Measurements from ENCODE around the gene ZNF597.
A peak's percentile ranks its signal among the peaks of the same experiment; 100 is the strongest.

ZNF597 gene, protein sequence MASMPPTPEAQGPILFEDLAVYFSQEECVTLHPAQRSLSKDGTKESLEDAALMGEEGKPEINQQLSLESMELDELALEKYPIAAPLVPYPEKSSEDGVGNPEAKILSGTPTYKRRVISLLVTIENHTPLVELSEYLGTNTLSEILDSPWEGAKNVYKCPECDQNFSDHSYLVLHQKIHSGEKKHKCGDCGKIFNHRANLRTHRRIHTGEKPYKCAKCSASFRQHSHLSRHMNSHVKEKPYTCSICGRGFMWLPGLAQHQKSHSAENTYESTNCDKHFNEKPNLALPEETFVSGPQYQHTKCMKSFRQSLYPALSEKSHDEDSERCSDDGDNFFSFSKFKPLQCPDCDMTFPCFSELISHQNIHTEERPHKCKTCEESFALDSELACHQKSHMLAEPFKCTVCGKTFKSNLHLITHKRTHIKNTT

DNA sequence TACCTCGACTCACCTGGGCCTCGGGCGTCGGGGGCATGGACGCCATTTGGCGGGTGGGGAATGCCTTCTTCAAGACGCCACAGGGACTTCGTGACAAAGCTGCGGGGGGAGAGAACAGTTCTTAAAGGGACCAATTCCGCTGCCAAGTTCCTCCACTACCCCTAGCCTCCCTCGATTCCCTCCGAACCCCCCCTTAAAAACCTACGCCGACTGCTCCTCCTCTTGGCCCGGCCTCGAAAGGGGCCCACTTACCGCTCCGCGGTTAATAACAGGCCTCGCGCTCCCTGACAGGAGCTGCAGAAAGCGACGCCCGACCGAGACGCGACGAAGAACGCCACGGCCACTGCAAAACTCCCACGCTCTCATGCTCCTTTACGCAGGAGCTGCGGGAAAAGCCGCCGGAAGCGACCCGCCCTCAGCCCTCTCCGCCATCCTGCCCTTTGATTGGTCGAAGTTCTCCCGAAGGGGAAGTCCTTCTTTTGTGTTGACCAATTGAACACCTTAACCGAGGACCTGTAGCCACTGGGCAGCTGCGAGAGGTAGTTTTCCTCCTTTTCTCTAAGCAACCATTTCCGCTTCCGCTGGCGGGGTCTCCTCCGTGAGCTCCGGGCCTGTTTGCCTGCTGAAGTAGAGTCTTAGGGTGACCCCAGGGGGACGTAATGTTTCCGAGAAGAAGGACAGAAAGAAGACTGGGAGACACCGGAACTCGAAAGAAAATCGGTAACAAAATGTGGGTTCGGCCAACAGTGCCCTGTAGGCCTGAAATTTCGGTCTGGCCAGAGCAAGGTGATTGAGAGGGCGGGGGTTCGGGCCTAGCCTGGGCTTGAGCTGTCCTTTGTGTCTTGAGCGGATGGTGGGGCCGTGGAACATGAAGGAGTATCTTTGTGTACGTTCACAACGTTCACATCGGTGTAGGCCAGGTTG is at the start of gene ZNF597, which contains the start of gene NAA60:
TSS of gene ZNF597 (minus strand) at position 397 of the 924 bp plus-strand sequence. CDS start at position 46, 351 bp downstream.
TSS of gene NAA60 (plus strand) at position 573 of the 924 bp plus-strand sequence. CDS start 32,548 bp downstream, outside the sequence.
- CTCF ChIA-PET, result interaction anchor here (0.9 to 2.0 kb wide), 4 partner anchors 12 to 314 kb away, joined by 4 to 6 read pairs (median 5); partner anchors contain the start of genes ZNF174 and ZSCAN32
- POLR2A ChIA-PET, result interaction anchor here (0.5 to 2.0 kb wide), 9 partner anchors 10 to 560 kb away, joined by 3 to 13 read pairs (median 5); partner anchors contain the start of genes FLYWCH2, ZNF174, ZNF263 and ZSCAN32
- DNase-seq (ENCODE audit: extremely low spot score), result peak; percentile 89
- TF ChIP-seq, protein P1, sequence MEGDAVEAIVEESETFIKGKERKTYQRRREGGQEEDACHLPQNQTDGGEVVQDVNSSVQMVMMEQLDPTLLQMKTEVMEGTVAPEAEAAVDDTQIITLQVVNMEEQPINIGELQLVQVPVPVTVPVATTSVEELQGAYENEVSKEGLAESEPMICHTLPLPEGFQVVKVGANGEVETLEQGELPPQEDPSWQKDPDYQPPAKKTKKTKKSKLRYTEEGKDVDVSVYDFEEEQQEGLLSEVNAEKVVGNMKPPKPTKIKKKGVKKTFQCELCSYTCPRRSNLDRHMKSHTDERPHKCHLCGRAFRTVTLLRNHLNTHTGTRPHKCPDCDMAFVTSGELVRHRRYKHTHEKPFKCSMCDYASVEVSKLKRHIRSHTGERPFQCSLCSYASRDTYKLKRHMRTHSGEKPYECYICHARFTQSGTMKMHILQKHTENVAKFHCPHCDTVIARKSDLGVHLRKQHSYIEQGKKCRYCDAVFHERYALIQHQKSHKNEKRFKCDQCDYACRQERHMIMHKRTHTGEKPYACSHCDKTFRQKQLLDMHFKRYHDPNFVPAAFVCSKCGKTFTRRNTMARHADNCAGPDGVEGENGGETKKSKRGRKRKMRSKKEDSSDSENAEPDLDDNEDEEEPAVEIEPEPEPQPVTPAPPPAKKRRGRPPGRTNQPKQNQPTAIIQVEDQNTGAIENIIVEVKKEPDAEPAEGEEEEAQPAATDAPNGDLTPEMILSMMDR (IDR thresholded peaks at IDR 0.05; ENCODE audit: control extremely low read depth, extremely low read depth, low read depth, missing control alignments), result no peak

DNA sequence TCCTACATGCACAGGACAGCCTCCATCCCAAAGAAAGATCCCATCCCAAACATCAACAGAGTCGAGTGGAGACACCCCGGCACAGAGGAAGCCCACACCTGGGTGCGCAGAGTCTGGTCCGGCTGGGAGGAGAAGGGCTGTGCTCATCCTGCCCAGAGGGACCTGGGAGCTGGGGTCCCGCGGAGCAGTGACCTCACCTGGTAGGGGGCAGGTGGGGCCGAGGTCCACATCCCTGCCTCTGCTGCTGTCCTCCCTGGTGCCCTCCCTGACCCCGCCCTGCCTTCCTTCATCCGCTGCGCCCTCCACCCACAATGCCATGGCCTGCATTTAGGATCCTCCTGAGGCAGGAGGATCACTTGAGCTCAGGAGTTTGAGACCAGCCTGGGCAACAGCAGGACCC is 49.1 kb upstream of the ZNF597 start:
- TF ChIP-seq, protein P1 (IDR thresholded peaks at IDR 0.05; ENCODE audit: control extremely low read depth, extremely low read depth, low read depth, missing control alignments), result no peak
- DNase-seq (ENCODE audit: extremely low spot score), result no peak
- ChIA-PET CTCF (no interaction called here), POLR2A (no interaction called here)

DNA sequence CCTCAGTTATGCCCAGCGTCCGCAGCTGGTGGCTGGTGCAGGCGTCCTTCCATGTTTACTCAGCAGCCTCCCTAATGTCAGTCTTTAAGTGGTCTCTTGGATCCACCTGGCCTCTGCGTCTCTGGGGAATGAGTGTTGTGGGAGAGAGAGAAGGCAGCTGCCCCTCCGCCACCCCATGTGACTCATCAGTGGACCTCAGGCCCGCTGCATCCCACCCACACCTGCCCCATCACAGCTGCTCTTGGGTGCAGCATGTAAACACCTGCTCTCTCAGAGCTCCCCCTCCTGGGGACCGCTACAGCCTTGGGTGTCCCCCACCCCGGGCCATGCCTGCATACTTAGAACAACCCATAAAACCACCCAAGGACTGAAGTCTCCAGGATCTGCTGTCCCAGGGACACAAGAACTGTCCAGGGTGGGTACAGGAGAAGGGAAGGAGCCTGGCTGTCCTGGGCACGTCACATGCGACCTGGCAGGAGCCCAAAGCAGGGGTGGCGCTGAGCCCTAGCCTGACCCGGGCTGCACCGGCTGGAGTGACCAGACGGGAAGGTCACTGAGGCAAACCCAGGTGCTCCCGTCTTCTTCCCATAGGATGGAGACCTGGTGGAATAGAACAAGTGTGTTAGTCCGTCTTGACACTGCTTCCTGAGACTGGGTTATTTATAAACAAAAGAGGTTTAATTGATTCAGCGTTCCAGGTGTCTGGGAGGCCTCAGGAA is 47.8 kb upstream of the ZNF597 start:
- ChIA-PET CTCF (interaction anchor here (0.9 kb wide), 1 partner anchor 342 kb away, joined by 3 read pairs; no protein-coding TSS in a partner anchor), POLR2A (no interaction called here)
- DNase-seq (ENCODE audit: extremely low spot score), result no peak
- TF ChIP-seq, protein P1 (IDR thresholded peaks at IDR 0.05; ENCODE audit: control extremely low read depth, extremely low read depth, low read depth, missing control alignments), result peak; percentile 47

DNA sequence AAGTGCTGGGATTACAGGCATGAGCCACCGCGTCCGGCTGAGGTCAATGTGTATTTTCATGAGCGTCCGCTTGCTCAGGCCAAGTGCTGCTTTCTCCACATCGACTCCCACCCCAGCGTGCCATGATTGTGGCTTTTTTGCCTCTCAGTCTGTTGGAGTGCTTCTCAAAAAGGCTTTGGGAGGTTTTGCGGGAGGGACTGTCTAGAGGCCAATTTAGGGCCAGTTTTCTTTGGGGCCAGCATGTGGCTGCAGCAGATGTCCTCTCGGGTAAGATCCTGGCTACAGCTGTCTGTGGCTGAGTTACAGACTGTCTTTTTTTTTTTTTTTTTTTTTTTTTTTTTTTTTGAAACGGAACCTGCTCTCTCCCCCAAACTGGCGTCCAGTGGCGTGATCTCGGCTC is 45.5 kb upstream of the ZNF597 start:
- no peak for DNase-seq (ENCODE audit: extremely low spot score)
- ChIA-PET POLR2A (no interaction called here), CTCF (no interaction called here)
- TF ChIP-seq, protein P1 (IDR thresholded peaks at IDR 0.05; ENCODE audit: control extremely low read depth, extremely low read depth, low read depth, missing control alignments), result no peak

DNA sequence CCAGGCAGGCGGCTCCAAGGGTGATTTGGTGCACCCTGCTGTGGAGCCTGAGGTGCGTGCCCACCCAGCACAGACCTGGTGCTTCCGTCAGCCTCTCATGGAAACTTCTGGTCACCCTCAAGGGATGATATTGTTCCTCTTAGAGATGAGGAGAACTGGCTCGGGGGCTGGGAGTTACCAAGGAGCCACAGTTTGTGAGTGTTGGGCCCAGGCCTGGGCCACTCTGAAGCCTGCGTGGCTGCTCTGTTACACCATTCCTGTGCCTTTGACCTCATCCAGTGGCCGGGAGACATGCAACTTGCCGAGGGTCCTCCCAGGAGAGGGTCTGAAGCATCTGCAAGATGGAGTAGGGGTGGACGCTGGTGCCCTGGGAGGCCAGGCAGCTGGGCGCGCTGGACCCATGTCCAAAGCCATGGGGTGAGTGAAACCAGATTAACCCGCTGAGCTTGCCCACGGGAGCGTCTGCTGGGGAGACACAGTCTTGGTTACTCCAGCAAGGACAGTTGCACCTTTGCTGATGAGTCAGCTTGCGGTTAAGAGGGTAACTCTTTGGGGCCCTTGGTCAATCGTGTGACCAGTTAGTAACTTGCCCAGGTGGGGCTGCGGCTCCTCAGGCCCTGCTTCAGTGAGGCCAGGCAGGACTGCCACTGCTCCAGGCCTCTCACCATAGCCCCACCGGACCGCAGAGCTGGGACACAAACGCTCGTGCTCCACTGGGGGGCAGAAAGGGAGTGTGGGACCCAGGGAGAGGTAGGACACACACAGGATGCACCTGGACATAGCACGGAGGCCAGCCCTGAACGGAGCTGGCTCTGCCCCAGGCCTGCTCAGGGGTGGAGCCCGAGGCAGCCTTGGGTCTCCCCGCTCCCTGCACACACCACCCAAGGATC is 44.5 kb upstream of the ZNF597 start:
- DNase-seq (ENCODE audit: extremely low spot score), result no peak
- ChIA-PET CTCF (no interaction called here), POLR2A (no interaction called here)
- TF ChIP-seq, protein P1 (IDR thresholded peaks at IDR 0.05; ENCODE audit: control extremely low read depth, extremely low read depth, low read depth, missing control alignments), result no peak

Data from GM10248 (cell line).